CD14-positive monocyte (primary cell): ENCODE results near the gene MALRD1. TPM values are rescaled to one million over a fixed set of nuclear protein-coding genes. Genes with fewer than 3 reads are reported as not detected.

ENCODE experiments used
- DNase-seq, 3 donors: peaks; one replicate each; pipeline ENCODE4 v3.0.0-alpha.2; 2011 to 2022
- H2AFZ ChIP-seq: 2 replicates; pipeline ENCODE4 v1.6.0; 2012; ENCODE audit warnings: mild to moderate bottlenecking, low read depth, low read length, inconsistent platforms; ENCODE audit not compliant: insufficient read depth, poor library complexity, severe bottlenecking
- H3K27ac ChIP-seq, 2 donors: 1 replicate in 1 of 2; 2 replicates in 1 of 2; pipeline ENCODE4 v1.5.1; 2012 to 2013; ENCODE audit warnings: low read length in 2 of 2, control low read depth in 1 of 2, inconsistent platforms in 1 of 2, low read depth in 1 of 2, mild to moderate bottlenecking in 1 of 2
- H3K27me3 ChIP-seq, 2 donors: one replicate each; pipeline versions ENCODE4 v1.6.0 to v1.6.1; 2011 to 2013; ENCODE audit warnings: low read length in 2 of 2; ENCODE audit not compliant: control insufficient read depth in 2 of 2, insufficient read depth in 2 of 2
- H3K36me3 ChIP-seq, 2 donors: replicated peaks in 1 of 2; 1 replicate in 1 of 2; 2 replicates in 1 of 2; pipeline versions ENCODE4 v1.5.1 to v1.6.1; 2012 to 2013; ENCODE audit warnings: low read length in 2 of 2, control low read depth in 1 of 2, inconsistent platforms in 1 of 2, mild to moderate bottlenecking in 1 of 2; ENCODE audit not compliant: insufficient read depth in 2 of 2, control insufficient read depth in 1 of 2
- H3K4me1 ChIP-seq, 2 donors: 1 replicate in 1 of 2; 2 replicates in 1 of 2; pipeline versions ENCODE4 v1.5.1 to v1.6.1; 2012 to 2013; ENCODE audit warnings: low read length in 2 of 2, control low read depth in 1 of 2, inconsistent platforms in 1 of 2, mild to moderate bottlenecking in 1 of 2, moderate library complexity in 1 of 2; ENCODE audit not compliant: insufficient read depth in 2 of 2, control insufficient read depth in 1 of 2
- H3K4me2 ChIP-seq: replicated peaks from 2 replicates; pipeline ENCODE3; 2012; ENCODE audit warnings: low read length, moderate library complexity, mild to moderate bottlenecking; ENCODE audit not compliant: poor library complexity, severe bottlenecking; ENCODE audit errors: extremely low read depth
- H3K4me3 ChIP-seq, 3 experiments: fragments of 200-600 bp in 1 of 3; sonication (generic) in 1 of 3; replicated peaks in 1 of 3; 1 replicate in 2 of 3; 2 replicates in 1 of 3; pipeline ENCODE4 v1.5.1; 2011 to 2013; ENCODE audit warnings: low read length in 3 of 3, mild to moderate bottlenecking in 3 of 3, control low read depth in 2 of 3, low read depth in 2 of 3, inconsistent platforms in 1 of 3, moderate library complexity in 1 of 3
- H3K79me2 ChIP-seq: 2 replicates; pipeline ENCODE4 v1.6.0; 2012; ENCODE audit warnings: mild to moderate bottlenecking, control low read depth, inconsistent platforms, low read length, moderate library complexity; ENCODE audit not compliant: insufficient read depth
- H3K9ac ChIP-seq: 2 replicates; pipeline ENCODE4 v1.6.0; 2017; ENCODE audit warnings: low read length, mild to moderate bottlenecking; ENCODE audit not compliant: insufficient read depth, poor library complexity, severe bottlenecking
- H3K9me3 ChIP-seq, 2 donors: replicated peaks in 1 of 2; 1 replicate in 1 of 2; 2 replicates in 1 of 2; pipeline versions ENCODE4 v1.5.1 to v1.6.1; 2012 to 2013; ENCODE audit warnings: low read length in 2 of 2, control low read depth in 1 of 2; ENCODE audit not compliant: control insufficient read depth in 1 of 2, insufficient read depth in 1 of 2
- H4K20me1 ChIP-seq: 2 replicates; pipeline ENCODE4 v1.6.0; 2012; ENCODE audit warnings: mild to moderate bottlenecking, low read length, control low read depth, moderate library complexity; ENCODE audit not compliant: insufficient read depth
- H3K27ac Mint-ChIP-seq, 7 donors: one replicate each; pipeline ENCODE4 v1.8.0; 2020; ENCODE audit warnings: mild to moderate bottlenecking in 7 of 7, mixed read lengths in 7 of 7, moderate library complexity in 6 of 7, inconsistent platforms in 2 of 7
- H3K27me3 Mint-ChIP-seq, 3 donors: one replicate each; pipeline ENCODE4 v1.8.0; 2021 to 2022; ENCODE audit warnings: low read depth in 3 of 3, mild to moderate bottlenecking in 3 of 3, mixed read lengths in 3 of 3, moderate library complexity in 3 of 3, inconsistent platforms in 1 of 3
- H3K36me3 Mint-ChIP-seq, 2 donors: one replicate each; pipeline ENCODE4 v1.8.0; 2020; ENCODE audit warnings: mixed read lengths in 2 of 2, inconsistent platforms in 1 of 2, mild to moderate bottlenecking in 1 of 2
- H3K4me1 Mint-ChIP-seq: one replicate; pipeline ENCODE4 v1.8.0; 2020; ENCODE audit warnings: mild to moderate bottlenecking, mixed read lengths
- H3K4me3 Mint-ChIP-seq, 2 donors: one replicate each; pipeline ENCODE4 v1.8.0; 2020; ENCODE audit warnings: mild to moderate bottlenecking in 2 of 2, mixed read lengths in 2 of 2, moderate library complexity in 1 of 2
- H3K9me3 Mint-ChIP-seq, 7 donors: one replicate each; pipeline ENCODE4 v1.8.0; 2020 to 2022; ENCODE audit warnings: mixed read lengths in 7 of 7, mild to moderate bottlenecking in 6 of 7, moderate library complexity in 6 of 7, inconsistent platforms in 2 of 7
- CTCF ChIP-seq: fragments of 200-600 bp; IDR thresholded peaks from one replicate; pipeline ENCODE4 v1.8.0; 2022; ENCODE audit warnings: antibody characterized with exemption, mild to moderate bottlenecking
- WGBS: methylation state at CpG from one replicate; pipeline ENCODE4 v1.1.5; 2013; ENCODE audit warnings: missing lambda C conversion rate; ENCODE audit not compliant: insufficient coverage; 5-methylcytosine and 5-hydroxymethylcytosine counted together
- intact Hi-C, 2 donors: fragments of 100-400 bp; cut with micrococcal nuclease; formaldehyde crosslinking; loops; one replicate each; pipeline versions ENCODE4 v1.15.0 to v1.15.1; 2023
- polyA plus RNA-seq, 3 donors: library from polyadenylated mRNA; depleted of rRNA in 1 of 3; unstranded in 2 of 3; stranded (reverse) in 1 of 3; fragments of 300-500 nt in 2 of 3; fragments of >200 nt in 1 of 3; fragmentation: Illumina TruSeq in 2 of 3; gene quantifications; 1 replicate in 2 of 3; 2 replicates in 1 of 3; pipeline ENCODE4 v1.2.3, GENCODE V29; 2012 to 2021

The MALRD1 gene
- polyA plus RNA-seq, 3 donors = not detected

GRCh38 chr10:19702215-19702614, 653.6 kb downstream of the MALRD1 start:
- WGBS = no CpG with 5 or more reads among the region's 2 CpGs
- Mint-ChIP-seq H3K27ac (no peak overlapping the region), H3K27me3 (peaks cover 0 to 3% (median 1%) of the 10 kb centered on the region in 3 donors), H3K36me3 (no peaks in the 10 kb centered on the region), H3K9me3 (peaks cover 0 to 3% (median 2%) of the 10 kb centered on the region in 7 donors), H3K4me3 (no peak overlapping the region), H3K4me1 (peaks cover 3% of the 10 kb centered on the region)
- Histone ChIP-seq H3K27ac (no peak overlapping the region), H3K36me3 (no peaks in the 10 kb centered on the region), H3K4me1 (no peaks in the 10 kb centered on the region), H3K4me3 (no peak overlapping the region), H2AFZ (no peak overlapping the region), H4K20me1 (no peaks in the 10 kb centered on the region), H3K4me2 (no peak overlapping the region), H3K79me2 (no peaks in the 10 kb centered on the region), H3K27me3 (no peaks in the 10 kb centered on the region), H3K9ac (no peak overlapping the region), H3K9me3 (no peaks in the 10 kb centered on the region)
- intact Hi-C loops = no loop called here
- no peak for DNase-seq
- no peak for TF ChIP-seq CTCF

- no peaks in the 10 kb centered on the region for H3K4me1 ChIP-seq
- no CpG with 5 or more reads among the region's 2 CpGs for WGBS
- no peak overlapping the region for H3K4me2 ChIP-seq
- no peaks in the 10 kb centered on the region for H3K36me3 Mint-ChIP-seq
- no peak for TF ChIP-seq CTCF
- no peak overlapping the region for H2AFZ ChIP-seq
- H3K4me3 ChIP-seq = no peak overlapping the region
- intact Hi-C loops = no loop called here
- no peaks in the 10 kb centered on the region for H3K9me3 ChIP-seq
- no peaks in the 10 kb centered on the region for H4K20me1 ChIP-seq
- no peaks in the 10 kb centered on the region for H3K27me3 ChIP-seq
- peaks cover 0 to 1% (median 0%) of the 10 kb centered on the region in 3 donors for H3K27me3 Mint-ChIP-seq
- no peaks in the 10 kb centered on the region for H3K36me3 ChIP-seq
- no peak overlapping the region for H3K4me3 Mint-ChIP-seq
- no peak overlapping the region for H3K9ac ChIP-seq
- H3K79me2 ChIP-seq = no peaks in the 10 kb centered on the region
- H3K27ac Mint-ChIP-seq = no peak overlapping the region
- no peak for DNase-seq
- no peak overlapping the region for H3K27ac ChIP-seq
- peaks cover 0 to 4% (median 1%) of the 10 kb centered on the region in 7 donors for H3K9me3 Mint-ChIP-seq
- H3K4me1 Mint-ChIP-seq = peaks cover 3% of the 10 kb centered on the region
These were observed 655.9 kb downstream of the MALRD1 start for GRCh38 chr10:19704544-19704943.
